OCI-LY1 (cell line): ENCODE results near the gene SLC5A2.

Experiments
- H2AFZ ChIP-seq: fragments of 200-600 bp; sonication (generic), shearing (Covaris generic); 2 replicates; pipeline ENCODE4 v1.6.0; 2014; ENCODE audit warnings: antibody characterized with exemption, mild to moderate bottlenecking, low read length
- H3F3A ChIP-seq: fragments of 200-600 bp; sonication (generic), shearing (Covaris generic); 2 replicates; pipeline ENCODE4 v1.6.0; 2014; ENCODE audit warnings: mild to moderate bottlenecking, antibody characterized with exemption, low read length, moderate library complexity; ENCODE audit not compliant: insufficient read depth
- H3K27ac ChIP-seq: fragments of 200-600 bp; sonication (generic); 2 replicates; pipeline ENCODE4 v1.5.1; 2014; ENCODE audit warnings: low read length, mixed run types, mild to moderate bottlenecking, low read depth; ENCODE audit not compliant: poor library complexity, severe bottlenecking
- H3K27me3 ChIP-seq: fragments of 200-600 bp; sonication (generic); 2 replicates; pipeline ENCODE4 v1.6.0; 2014; ENCODE audit warnings: antibody characterized with exemption, mild to moderate bottlenecking, low read length, moderate library complexity; ENCODE audit not compliant: insufficient read depth
- H3K36me3 ChIP-seq: fragments of 200-600 bp; sonication (generic); 2 replicates; pipeline ENCODE4 v1.6.1; 2014; ENCODE audit warnings: mild to moderate bottlenecking, antibody characterized with exemption, low read length, moderate library complexity, mixed read lengths; ENCODE audit not compliant: insufficient read depth
- H3K4me1 ChIP-seq: fragments of 200-600 bp; sonication (generic); 2 replicates; pipeline ENCODE4 v1.5.1; 2014; ENCODE audit warnings: mild to moderate bottlenecking, low read length, moderate library complexity; ENCODE audit not compliant: insufficient read depth, severe bottlenecking
- H3K4me2 ChIP-seq: fragments of 200-600 bp; sonication (generic), shearing (Covaris generic); 2 replicates; pipeline ENCODE4 v1.6.1; 2014; ENCODE audit warnings: low read length
- H3K4me3 ChIP-seq: fragments of 200-600 bp; sonication (generic); 2 replicates; pipeline ENCODE4 v1.5.1; 2014; ENCODE audit warnings: low read length, low read depth, mild to moderate bottlenecking, mixed read lengths; ENCODE audit not compliant: poor library complexity, severe bottlenecking
- H3K79me2 ChIP-seq: fragments of 200-600 bp; shearing (Covaris generic); 2 replicates; pipeline ENCODE4 v1.6.1; 2016; ENCODE audit warnings: mixed run types, low read length, mixed read lengths; ENCODE audit not compliant: insufficient read depth
- H3K9ac ChIP-seq: fragments of 200-600 bp; sonication (generic), shearing (Covaris generic); 2 replicates; pipeline ENCODE4 v1.6.1; 2014; ENCODE audit warnings: mild to moderate bottlenecking, low read length, mixed read lengths
- H3K9me2 ChIP-seq: fragments of 200-600 bp; sonication (generic), shearing (Covaris generic); 2 replicates; pipeline ENCODE4 v1.6.1; 2014; ENCODE audit warnings: low read depth, mild to moderate bottlenecking, low read length, mixed read lengths
- H3K9me3 ChIP-seq: fragments of 200-600 bp; shearing (Covaris generic); 2 replicates; pipeline ENCODE4 v1.6.1; 2014; ENCODE audit warnings: low read length, mixed read lengths
- H4K20me1 ChIP-seq: fragments of 200-600 bp; sonication (generic), shearing (Covaris generic); 2 replicates; pipeline ENCODE4 v1.6.0; 2016; ENCODE audit warnings: mild to moderate bottlenecking, low read length; ENCODE audit not compliant: insufficient read depth
- EZH2 ChIP-seq: fragments of 200-600 bp; sonication (generic), shearing (Covaris generic); IDR thresholded peaks from 2 replicates; pipeline ENCODE4 v1.8.0; 2017; ENCODE audit warnings: borderline replicate concordance, mixed run types, mild to moderate bottlenecking, antibody characterized with exemption, low read length, moderate library complexity, mixed read lengths
- TF ChIP-seq, protein P1 (sequence below): fragments of 200-600 bp; sonication (generic), shearing (Covaris generic); IDR thresholded peaks from 2 replicates; pipeline ENCODE4 v1.5.1; 2017; ENCODE audit warnings: mild to moderate bottlenecking, antibody characterized with exemption, low read length, moderate library complexity, mixed read lengths

The SLC5A2 gene

GRCh38 chr16:31459687-31460581 lies 23.0 kb upstream of the SLC5A2 start:
- no peak for TF ChIP-seq EZH2
- TF ChIP-seq, protein P1, sequence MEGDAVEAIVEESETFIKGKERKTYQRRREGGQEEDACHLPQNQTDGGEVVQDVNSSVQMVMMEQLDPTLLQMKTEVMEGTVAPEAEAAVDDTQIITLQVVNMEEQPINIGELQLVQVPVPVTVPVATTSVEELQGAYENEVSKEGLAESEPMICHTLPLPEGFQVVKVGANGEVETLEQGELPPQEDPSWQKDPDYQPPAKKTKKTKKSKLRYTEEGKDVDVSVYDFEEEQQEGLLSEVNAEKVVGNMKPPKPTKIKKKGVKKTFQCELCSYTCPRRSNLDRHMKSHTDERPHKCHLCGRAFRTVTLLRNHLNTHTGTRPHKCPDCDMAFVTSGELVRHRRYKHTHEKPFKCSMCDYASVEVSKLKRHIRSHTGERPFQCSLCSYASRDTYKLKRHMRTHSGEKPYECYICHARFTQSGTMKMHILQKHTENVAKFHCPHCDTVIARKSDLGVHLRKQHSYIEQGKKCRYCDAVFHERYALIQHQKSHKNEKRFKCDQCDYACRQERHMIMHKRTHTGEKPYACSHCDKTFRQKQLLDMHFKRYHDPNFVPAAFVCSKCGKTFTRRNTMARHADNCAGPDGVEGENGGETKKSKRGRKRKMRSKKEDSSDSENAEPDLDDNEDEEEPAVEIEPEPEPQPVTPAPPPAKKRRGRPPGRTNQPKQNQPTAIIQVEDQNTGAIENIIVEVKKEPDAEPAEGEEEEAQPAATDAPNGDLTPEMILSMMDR: no peak
- peaks cover 8% of the 10 kb centered on the region; the same call in 1 of the 2 replicates for H3K36me3 ChIP-seq
- H3F3A ChIP-seq: no peaks in the 10 kb centered on the region
- H3K79me2 ChIP-seq: no peaks in the 10 kb centered on the region
- peaks cover 23% of the 10 kb centered on the region for H3K4me1 ChIP-seq
- H3K4me2 ChIP-seq: peak overlapping the region; percentile 78
- no peak overlapping the region for H2AFZ ChIP-seq
- H3K27me3 ChIP-seq: no peaks in the 10 kb centered on the region
- H3K27ac ChIP-seq: peak overlapping the region; percentile 87
- H3K4me3 ChIP-seq: peak overlapping the region; percentile 77
- no peaks in the 10 kb centered on the region for H3K9me3 ChIP-seq
- H4K20me1 ChIP-seq: no peaks in the 10 kb centered on the region
- H3K9me2 ChIP-seq: no peaks in the 10 kb centered on the region
- peak overlapping the region; percentile 79 for H3K9ac ChIP-seq

GRCh38 chr16:31460582-31461002 lies 22.3 kb upstream of the SLC5A2 start:
- Histone ChIP-seq H3K27ac (no peak overlapping the region), H3K4me2 (peak overlapping the region; percentile 78; the same call in 1 of the 2 replicates), H3K4me1 (peaks cover 23% of the 10 kb centered on the region), H3K9me2 (no peaks in the 10 kb centered on the region), H3K9me3 (no peaks in the 10 kb centered on the region), H3K79me2 (no peaks in the 10 kb centered on the region), H3F3A (no peaks in the 10 kb centered on the region), H4K20me1 (no peaks in the 10 kb centered on the region), H3K27me3 (no peaks in the 10 kb centered on the region), H3K4me3 (peak overlapping the region; percentile 77), H3K9ac (no peak overlapping the region), H2AFZ (no peak overlapping the region), H3K36me3 (peaks cover 8% of the 10 kb centered on the region; the same call in 1 of the 2 replicates)
- TF ChIP-seq, protein P1: peak; percentile 60
- TF ChIP-seq EZH2: no peak

- H3K4me3 ChIP-seq: no peak overlapping the region
- peaks cover 18% of the 10 kb centered on the region for H3K4me1 ChIP-seq
- H3K9me2 ChIP-seq: no peaks in the 10 kb centered on the region
- H4K20me1 ChIP-seq: no peaks in the 10 kb centered on the region
- H3K27ac ChIP-seq: no peak overlapping the region
- no peak overlapping the region for H3K9ac ChIP-seq
- H3K9me3 ChIP-seq: no peaks in the 10 kb centered on the region
- H3K36me3 ChIP-seq: peaks cover 8% of the 10 kb centered on the region; the same call in 1 of the 2 replicates
- no peaks in the 10 kb centered on the region for H3K27me3 ChIP-seq
- TF ChIP-seq, protein P1: no peak
- TF ChIP-seq EZH2: no peak
- no peaks in the 10 kb centered on the region for H3K79me2 ChIP-seq
- H2AFZ ChIP-seq: no peak overlapping the region
- H3K4me2 ChIP-seq: no peak overlapping the region
- H3F3A ChIP-seq: no peaks in the 10 kb centered on the region
Measured at GRCh38 chr16:31461201-31461920, 21.6 kb upstream of the SLC5A2 start.
